Measurements from ENCODE around the gene C1orf53.

The C1orf53 gene

GRCh38 chr1:197912739-197913494 is 10.5 kb downstream of the C1orf53 start:
- TF ChIP-seq, protein P1, sequence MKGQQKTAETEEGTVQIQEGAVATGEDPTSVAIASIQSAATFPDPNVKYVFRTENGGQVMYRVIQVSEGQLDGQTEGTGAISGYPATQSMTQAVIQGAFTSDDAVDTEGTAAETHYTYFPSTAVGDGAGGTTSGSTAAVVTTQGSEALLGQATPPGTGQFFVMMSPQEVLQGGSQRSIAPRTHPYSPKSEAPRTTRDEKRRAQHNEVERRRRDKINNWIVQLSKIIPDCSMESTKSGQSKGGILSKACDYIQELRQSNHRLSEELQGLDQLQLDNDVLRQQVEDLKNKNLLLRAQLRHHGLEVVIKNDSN (IDR thresholded peaks at IDR 0.05): no peak
- TF ChIP-seq NFIC (IDR thresholded peaks at IDR 0.05): no peak
- TF ChIP-seq EP300 (IDR thresholded peaks at IDR 0.05; ENCODE audit: borderline replicate concordance): no peak
- no peak for TF ChIP-seq EGR1 (IDR thresholded peaks at IDR 0.05)
- TF ChIP-seq CREB1 (IDR thresholded peaks at IDR 0.05; ENCODE audit: low read depth): no peak
- TF ChIP-seq, protein P2, sequence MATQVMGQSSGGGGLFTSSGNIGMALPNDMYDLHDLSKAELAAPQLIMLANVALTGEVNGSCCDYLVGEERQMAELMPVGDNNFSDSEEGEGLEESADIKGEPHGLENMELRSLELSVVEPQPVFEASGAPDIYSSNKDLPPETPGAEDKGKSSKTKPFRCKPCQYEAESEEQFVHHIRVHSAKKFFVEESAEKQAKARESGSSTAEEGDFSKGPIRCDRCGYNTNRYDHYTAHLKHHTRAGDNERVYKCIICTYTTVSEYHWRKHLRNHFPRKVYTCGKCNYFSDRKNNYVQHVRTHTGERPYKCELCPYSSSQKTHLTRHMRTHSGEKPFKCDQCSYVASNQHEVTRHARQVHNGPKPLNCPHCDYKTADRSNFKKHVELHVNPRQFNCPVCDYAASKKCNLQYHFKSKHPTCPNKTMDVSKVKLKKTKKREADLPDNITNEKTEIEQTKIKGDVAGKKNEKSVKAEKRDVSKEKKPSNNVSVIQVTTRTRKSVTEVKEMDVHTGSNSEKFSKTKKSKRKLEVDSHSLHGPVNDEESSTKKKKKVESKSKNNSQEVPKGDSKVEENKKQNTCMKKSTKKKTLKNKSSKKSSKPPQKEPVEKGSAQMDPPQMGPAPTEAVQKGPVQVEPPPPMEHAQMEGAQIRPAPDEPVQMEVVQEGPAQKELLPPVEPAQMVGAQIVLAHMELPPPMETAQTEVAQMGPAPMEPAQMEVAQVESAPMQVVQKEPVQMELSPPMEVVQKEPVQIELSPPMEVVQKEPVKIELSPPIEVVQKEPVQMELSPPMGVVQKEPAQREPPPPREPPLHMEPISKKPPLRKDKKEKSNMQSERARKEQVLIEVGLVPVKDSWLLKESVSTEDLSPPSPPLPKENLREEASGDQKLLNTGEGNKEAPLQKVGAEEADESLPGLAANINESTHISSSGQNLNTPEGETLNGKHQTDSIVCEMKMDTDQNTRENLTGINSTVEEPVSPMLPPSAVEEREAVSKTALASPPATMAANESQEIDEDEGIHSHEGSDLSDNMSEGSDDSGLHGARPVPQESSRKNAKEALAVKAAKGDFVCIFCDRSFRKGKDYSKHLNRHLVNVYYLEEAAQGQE (IDR thresholded peaks at IDR 0.05; ENCODE audit: low read depth): no peak
- TF ChIP-seq TCF12 (IDR thresholded peaks at IDR 0.05; ENCODE audit: low read depth): no peak
- no peak for TF ChIP-seq TAF1 (IDR thresholded peaks at IDR 0.05; ENCODE audit: low read depth)
- TF ChIP-seq RAD21 (IDR thresholded peaks at IDR 0.05; ENCODE audit: low read depth): no peak
- no peak for TF ChIP-seq FOXM1 (IDR thresholded peaks at IDR 0.05; ENCODE audit: borderline replicate concordance, low read depth)
- no peak for TF ChIP-seq YY1 (IDR thresholded peaks at IDR 0.05; ENCODE audit: low read depth)
- TF ChIP-seq, protein P3, sequence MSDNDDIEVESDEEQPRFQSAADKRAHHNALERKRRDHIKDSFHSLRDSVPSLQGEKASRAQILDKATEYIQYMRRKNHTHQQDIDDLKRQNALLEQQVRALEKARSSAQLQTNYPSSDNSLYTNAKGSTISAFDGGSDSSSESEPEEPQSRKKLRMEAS (IDR thresholded peaks at IDR 0.05): no peak
- TF ChIP-seq ZBTB7A (IDR thresholded peaks at IDR 0.05; ENCODE audit: low read depth): no peak
- TF ChIP-seq CEBPB (IDR thresholded peaks at IDR 0.05): no peak
- TF ChIP-seq TEAD4 (IDR thresholded peaks at IDR 0.05): no peak

DNA sequence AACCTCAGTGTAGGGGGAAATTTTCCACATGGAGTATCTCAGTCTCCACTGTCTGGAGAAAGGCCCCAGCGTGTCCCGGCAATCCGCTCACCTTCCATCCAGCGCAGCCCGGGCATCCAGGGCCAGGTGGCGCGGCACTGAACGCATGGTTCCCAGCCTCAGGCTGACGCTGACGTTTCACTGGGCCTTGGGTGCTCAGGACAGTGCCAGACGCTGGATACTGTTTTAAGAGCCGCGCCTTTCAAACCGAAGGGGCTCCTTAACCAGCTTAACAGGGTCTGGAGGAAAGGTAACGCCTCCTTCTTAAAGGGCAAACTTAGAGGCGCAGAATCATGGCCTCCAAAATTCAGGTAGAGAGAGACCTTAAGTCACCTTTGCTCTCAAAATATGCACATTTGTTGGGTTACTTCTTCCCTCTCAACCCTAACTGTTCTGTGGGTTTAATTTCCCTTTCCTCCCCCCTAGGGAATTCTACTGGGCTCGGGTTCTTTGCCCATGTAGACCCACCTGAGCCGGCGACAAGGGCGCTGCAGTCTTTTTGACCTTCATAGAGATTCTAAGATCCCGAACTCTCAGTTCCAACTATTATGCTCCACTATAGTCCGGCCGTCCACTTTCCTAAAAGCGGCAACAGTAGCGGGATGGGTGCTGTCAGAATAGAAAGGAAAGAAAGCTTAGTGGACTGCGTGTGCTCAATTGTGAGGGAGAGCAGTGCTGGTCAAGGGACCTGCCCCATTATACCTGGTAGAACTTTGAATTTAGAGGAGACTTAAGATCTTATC is 11.3 kb downstream of the C1orf53 start:
- TF ChIP-seq ZBTB7A (IDR thresholded peaks at IDR 0.05; ENCODE audit: low read depth): no peak
- no peak for TF ChIP-seq EP300 (IDR thresholded peaks at IDR 0.05; ENCODE audit: borderline replicate concordance)
- no peak for TF ChIP-seq TEAD4 (IDR thresholded peaks at IDR 0.05)
- TF ChIP-seq RAD21 (IDR thresholded peaks at IDR 0.05; ENCODE audit: low read depth): no peak
- no peak for TF ChIP-seq YY1 (IDR thresholded peaks at IDR 0.05; ENCODE audit: low read depth)
- no peak for TF ChIP-seq EGR1 (IDR thresholded peaks at IDR 0.05)
- TF ChIP-seq CREB1 (IDR thresholded peaks at IDR 0.05; ENCODE audit: low read depth): no peak

DNA sequence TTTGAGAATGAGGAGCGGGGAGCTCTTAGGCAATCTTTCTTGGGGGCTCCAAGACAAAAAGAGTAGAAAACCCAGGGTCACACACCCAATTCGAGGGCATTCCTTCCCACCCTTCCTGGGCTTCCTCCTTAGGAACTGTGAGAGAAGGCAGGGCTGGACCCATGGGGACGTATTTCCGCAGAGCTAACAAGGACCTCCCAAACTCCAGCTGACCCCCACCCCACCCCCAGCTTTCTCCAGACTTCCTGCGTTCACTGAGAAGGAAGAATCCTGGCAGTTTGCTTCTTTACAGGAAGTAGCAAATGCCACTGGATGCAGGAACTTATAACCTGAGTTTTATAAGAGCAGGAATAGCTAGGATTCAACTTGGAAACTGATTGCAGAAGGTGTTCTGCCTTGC is 12.1 kb downstream of the C1orf53 start:
- TF ChIP-seq ZBTB7A (IDR thresholded peaks at IDR 0.05; ENCODE audit: low read depth): no peak
- TF ChIP-seq RAD21 (IDR thresholded peaks at IDR 0.05; ENCODE audit: low read depth): no peak
- TF ChIP-seq, protein P2 (IDR thresholded peaks at IDR 0.05; ENCODE audit: low read depth): no peak
- TF ChIP-seq CREB1 (IDR thresholded peaks at IDR 0.05; ENCODE audit: low read depth): no peak
- no peak for TF ChIP-seq FOXM1 (IDR thresholded peaks at IDR 0.05; ENCODE audit: borderline replicate concordance, low read depth)
- TF ChIP-seq EP300 (IDR thresholded peaks at IDR 0.05; ENCODE audit: borderline replicate concordance): no peak
- no peak for TF ChIP-seq TAF1 (IDR thresholded peaks at IDR 0.05; ENCODE audit: low read depth)
- no peak for TF ChIP-seq TCF12 (IDR thresholded peaks at IDR 0.05; ENCODE audit: low read depth)
- no peak for TF ChIP-seq YY1 (IDR thresholded peaks at IDR 0.05; ENCODE audit: low read depth)
- TF ChIP-seq, protein P1 (IDR thresholded peaks at IDR 0.05): no peak
- no peak for TF ChIP-seq NFIC (IDR thresholded peaks at IDR 0.05)
- no peak for TF ChIP-seq CEBPB (IDR thresholded peaks at IDR 0.05)
- no peak for TF ChIP-seq TEAD4 (IDR thresholded peaks at IDR 0.05)
- TF ChIP-seq, protein P3 (IDR thresholded peaks at IDR 0.05): no peak
- no peak for TF ChIP-seq EGR1 (IDR thresholded peaks at IDR 0.05)

GRCh38 chr1:197915260-197915861 is 12.9 kb downstream of the C1orf53 start:
- TF ChIP-seq, protein P3 (IDR thresholded peaks at IDR 0.05): no peak
- TF ChIP-seq TEAD4 (IDR thresholded peaks at IDR 0.05) (no peak), YY1 (IDR thresholded peaks at IDR 0.05; ENCODE audit: low read depth) (no peak), TCF12 (IDR thresholded peaks at IDR 0.05; ENCODE audit: low read depth) (no peak), EGR1 (IDR thresholded peaks at IDR 0.05) (no peak), EP300 (IDR thresholded peaks at IDR 0.05; ENCODE audit: borderline replicate concordance) (no peak), CREB1 (IDR thresholded peaks at IDR 0.05; ENCODE audit: low read depth) (no peak), FOXM1 (IDR thresholded peaks at IDR 0.05; ENCODE audit: borderline replicate concordance, low read depth) (no peak), ZBTB7A (IDR thresholded peaks at IDR 0.05; ENCODE audit: low read depth) (no peak)
- TF ChIP-seq, protein P1 (IDR thresholded peaks at IDR 0.05): no peak
- TF ChIP-seq, protein P2 (IDR thresholded peaks at IDR 0.05; ENCODE audit: low read depth): no peak
